ENCODE data around the gene KDM5C.
A peak's percentile ranks its signal among the peaks of the same experiment; 100 is the strongest.
"Not testable (repeated sequence)": the region's sequence is repeated elsewhere in the genome, so short reads cannot be mapped to it uniquely, and the experiment has no call there.

Gene KDM5C

DNA sequence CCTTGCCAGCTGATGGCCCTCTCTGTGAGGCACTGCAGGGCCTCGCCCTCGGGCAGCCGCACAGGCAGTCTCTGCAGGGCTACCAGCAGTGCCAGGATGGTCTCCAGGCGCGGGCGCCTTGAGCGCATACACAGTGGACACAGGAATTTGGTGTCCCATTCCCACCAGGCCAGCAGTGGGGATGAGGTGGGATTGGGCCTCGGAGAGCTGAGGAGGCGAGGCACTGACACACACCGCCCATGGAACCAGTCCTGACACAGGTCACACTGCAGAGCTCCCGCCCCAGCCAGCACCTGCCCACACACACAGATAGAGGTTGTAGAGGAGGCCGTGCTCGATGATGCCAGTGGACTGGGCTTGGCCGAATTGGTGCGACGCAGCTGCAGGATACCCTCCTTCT, 30.7 kb downstream of the KDM5C start:
- no peak for DNase-seq (ENCODE audit: low read depth in 4 of 4, low spot score in 1 of 4)

DNA sequence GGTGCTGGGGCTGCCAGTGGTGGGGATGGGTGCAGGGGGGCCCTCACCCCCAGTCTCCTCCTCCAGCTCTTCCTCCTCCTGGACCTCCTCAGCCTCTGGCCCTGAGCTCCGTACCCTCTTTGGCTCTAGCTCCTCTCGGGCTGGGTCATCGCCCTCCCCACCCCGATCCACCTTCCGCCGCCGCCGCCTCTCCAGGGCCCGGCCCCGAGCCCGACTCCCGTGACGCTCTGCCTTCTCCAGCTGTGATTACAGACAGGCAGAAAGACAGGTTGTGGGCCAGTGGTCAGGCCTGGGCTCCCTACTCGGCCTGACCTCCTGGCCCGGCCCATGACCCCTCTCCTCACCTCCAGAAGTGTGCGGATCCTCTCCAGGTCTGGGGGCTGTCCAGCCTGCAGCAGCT, 31.9 kb downstream of the KDM5C start:
- no peak for DNase-seq (ENCODE audit: low read depth in 4 of 4, low spot score in 1 of 4)

GRCh38 chrX:53190363-53190960, 34.5 kb downstream of the KDM5C start:
- no peak for DNase-seq (ENCODE audit: low read depth in 4 of 4, low spot score in 1 of 4)

DNA sequence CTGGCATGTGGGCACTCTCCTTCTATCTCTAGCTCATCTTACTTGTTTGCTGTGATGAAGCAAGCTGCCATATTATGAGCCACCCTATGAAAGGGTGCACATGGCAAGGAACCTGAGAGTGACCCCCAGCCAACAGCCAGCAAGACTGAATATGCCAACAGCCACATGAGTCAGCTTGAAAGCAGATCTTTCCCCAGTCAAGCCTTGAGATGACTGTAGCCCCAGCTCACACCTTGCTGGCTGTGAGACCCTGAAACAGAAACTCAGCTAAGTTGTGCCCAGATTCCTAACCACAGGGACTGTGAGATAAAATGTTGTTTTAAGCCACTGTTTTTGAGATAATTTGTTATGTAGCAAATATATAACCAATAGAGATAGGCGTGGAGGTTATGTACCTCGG, 36.2 kb downstream of the KDM5C start:
- DNase-seq (ENCODE audit: low read depth in 4 of 4, low spot score in 1 of 4), result peak in 2 of 4 experiments; percentile 1 to 9

GRCh38 chrX:53186351-53186750, 38.7 kb downstream of the KDM5C start:
- peak in 1 of 4 experiments; percentile 12 for DNase-seq (ENCODE audit: low read depth in 4 of 4, low spot score in 1 of 4)

DNA sequence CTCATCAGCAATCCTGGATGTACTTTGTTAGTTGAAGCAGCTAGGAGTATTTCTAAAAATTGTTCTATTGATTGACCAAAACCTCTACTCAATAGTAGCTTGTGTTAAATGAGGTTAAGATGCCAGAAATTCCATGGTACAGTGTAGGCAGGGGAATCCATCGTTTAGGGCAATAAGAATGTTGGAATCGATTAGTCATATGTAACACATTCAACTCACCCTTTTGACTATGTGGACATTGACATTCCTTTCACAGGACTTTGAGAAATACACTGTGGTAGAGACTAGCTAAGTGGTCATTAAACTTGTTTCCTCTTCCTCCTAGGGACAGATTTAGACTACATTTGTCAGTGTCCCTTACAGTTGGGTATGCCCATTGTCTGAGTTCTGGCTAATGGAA, 40.2 kb downstream of the KDM5C start:
- no peak for DNase-seq (ENCODE audit: low read depth in 4 of 4, low spot score in 1 of 4)

- no peak for DNase-seq (ENCODE audit: low read depth in 4 of 4, low spot score in 1 of 4)
Measured at GRCh38 chrX:53171356-53171755, 53.7 kb downstream of the KDM5C start.

DNA sequence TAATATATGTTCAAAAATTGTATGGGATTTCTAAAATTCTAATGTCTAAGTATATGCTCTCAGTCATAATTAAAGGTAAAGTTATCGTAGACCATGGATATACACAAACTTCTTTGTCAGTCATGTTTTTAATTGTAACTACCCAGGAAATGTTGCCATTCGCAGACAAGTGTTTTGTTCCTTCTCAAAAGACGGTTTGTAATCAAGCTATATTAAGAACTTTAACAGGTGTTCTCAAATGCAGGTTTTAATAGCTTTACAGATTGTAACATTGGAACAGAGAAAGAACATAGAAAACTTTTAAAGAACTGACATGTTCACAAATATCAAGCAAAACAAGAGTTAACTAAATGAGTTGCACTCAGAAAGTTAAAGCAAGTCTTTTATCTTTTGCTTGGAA, 58.9 kb downstream of the KDM5C start:
- no peak for DNase-seq (ENCODE audit: low read depth in 4 of 4, low spot score in 1 of 4)

DNA sequence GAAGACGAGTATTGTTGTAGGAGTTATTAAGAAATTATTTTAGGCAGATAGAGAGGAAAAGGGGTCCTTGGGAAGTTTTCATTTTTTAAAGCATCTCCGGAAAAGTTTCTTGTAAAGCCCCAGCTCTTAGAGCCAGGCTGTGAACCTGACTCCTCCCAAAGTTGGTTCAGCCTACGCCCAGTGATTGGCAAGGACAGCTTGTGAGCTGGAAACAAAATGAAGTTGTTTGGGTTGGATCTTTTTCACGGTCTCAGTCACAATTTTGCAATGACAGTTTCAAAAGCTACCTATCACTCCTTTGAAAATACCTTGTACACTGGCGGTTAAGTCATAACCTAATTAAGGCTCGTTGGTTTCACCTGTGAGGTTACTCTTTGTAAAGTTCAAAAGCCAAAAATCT, 60.4 kb downstream of the KDM5C start:
- not testable (repeated sequence) for DNase-seq (ENCODE audit: low read depth in 4 of 4, low spot score in 1 of 4)

GRCh38 chrX:53163436-53163835, 61.6 kb downstream of the KDM5C start:
- DNase-seq (ENCODE audit: low read depth in 4 of 4, low spot score in 1 of 4), result no peak

- DNase-seq (ENCODE audit: low read depth in 4 of 4, low spot score in 1 of 4), result no peak
Measured at GRCh38 chrX:53160297-53160983, 64.6 kb downstream of the KDM5C start.

- DNase-seq (ENCODE audit: low read depth in 4 of 4, low spot score in 1 of 4), result no peak
Measured at GRCh38 chrX:53159184-53159583, 65.8 kb downstream of the KDM5C start.

DNA sequence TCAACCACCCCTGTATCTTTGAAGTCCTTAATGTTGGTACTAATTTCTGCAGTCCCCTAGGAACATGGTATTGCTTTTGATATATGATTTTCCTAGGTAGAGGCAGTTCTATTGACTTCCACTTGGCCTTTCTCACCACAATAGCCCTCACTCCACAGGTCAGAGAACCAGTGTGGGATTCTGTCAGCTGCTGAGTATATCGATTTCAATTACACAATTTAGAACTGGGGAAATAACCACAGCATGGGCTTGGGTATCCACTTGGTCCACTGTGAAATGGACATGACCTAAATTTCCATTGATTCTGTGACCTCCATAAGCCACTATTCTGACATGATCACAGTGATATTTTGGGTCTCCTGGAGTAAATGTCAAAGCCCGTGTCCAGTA, 68.8 kb downstream of the KDM5C start:
- no peak for DNase-seq (ENCODE audit: low read depth in 4 of 4, low spot score in 1 of 4)

GRCh38 chrX:53155512-53156206, 69.3 kb downstream of the KDM5C start:
- DNase-seq (ENCODE audit: low read depth in 4 of 4, low spot score in 1 of 4), result no peak

DNA sequence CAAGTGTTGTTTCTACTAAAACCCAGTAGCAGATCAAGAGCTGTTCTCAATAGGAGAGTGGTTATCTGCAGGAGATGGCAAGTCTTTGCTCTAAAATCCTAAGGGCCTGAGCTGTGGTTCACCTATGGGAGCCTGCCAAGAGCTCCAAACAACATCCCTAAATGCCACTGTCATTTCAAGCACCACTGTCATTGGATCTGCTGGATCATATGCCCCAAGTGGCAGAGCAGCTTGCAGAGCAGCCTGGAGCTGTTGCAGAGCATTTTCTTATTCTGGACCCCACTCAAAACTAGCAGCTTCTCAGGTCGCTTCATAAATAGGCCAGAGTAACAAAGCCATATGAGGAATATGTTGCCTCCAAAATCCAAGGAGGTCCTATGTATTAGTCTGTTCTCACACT, 71.4 kb downstream of the KDM5C start:
- DNase-seq (ENCODE audit: low read depth in 4 of 4, low spot score in 1 of 4), result no peak
